Neural progenitor cell (in vitro differentiated cells): Measurements from ENCODE around the gene LRRC46. TPM values are rescaled to one million over a fixed set of nuclear protein-coding genes. Genes with fewer than 3 reads are reported as not detected.

ENCODE experiments used
- DNase-seq: peaks from one replicate; pipeline ENCODE4 v3.0.0-alpha.2; 2016; ENCODE audit warnings: low spot score
- H2AFZ ChIP-seq: fragments of 200-600 bp; sonication (generic); replicated peaks from 2 replicates; pipeline ENCODE4 v1.6.1; 2016; ENCODE audit warnings: antibody characterized with exemption
- H3F3A ChIP-seq: fragments of 200-600 bp; sonication (generic); 2 replicates; pipeline ENCODE4 v1.6.1; 2016; ENCODE audit warnings: antibody characterized with exemption, low read depth
- H3K27ac ChIP-seq: fragments of 200-600 bp; sonication (generic); 2 replicates; pipeline ENCODE4 v1.5.1; 2016; ENCODE audit warnings: mild to moderate bottlenecking
- H3K27me3 ChIP-seq: fragments of 200-600 bp; sonication (generic); 2 replicates; pipeline ENCODE4 v1.6.1; 2016; ENCODE audit warnings: mild to moderate bottlenecking, moderate library complexity
- H3K36me3 ChIP-seq: fragments of 200-600 bp; sonication (generic); 2 replicates; pipeline ENCODE4 v1.5.1; 2016
- H3K4me1 ChIP-seq: fragments of 200-600 bp; sonication (generic); 2 replicates; pipeline ENCODE4 v1.6.1; 2016; ENCODE audit warnings: mixed run types
- H3K4me2 ChIP-seq: fragments of 200-600 bp; sonication (generic); 2 replicates; pipeline ENCODE4 v1.6.1; 2016
- H3K4me3 ChIP-seq: fragments of 200-600 bp; sonication (generic); 2 replicates; pipeline ENCODE4 v1.5.1; 2016
- H3K79me2 ChIP-seq: fragments of 200-600 bp; sonication (generic); 2 replicates; pipeline ENCODE4 v1.6.1; 2016; ENCODE audit warnings: low read depth
- H3K9ac ChIP-seq: fragments of 200-600 bp; sonication (generic); 2 replicates; pipeline ENCODE4 v1.6.1; 2016
- H3K9me3 ChIP-seq: fragments of 200-600 bp; sonication (generic); 2 replicates; pipeline ENCODE4 v1.5.1; 2016; ENCODE audit warnings: low read depth
- H4K20me1 ChIP-seq: fragments of 200-600 bp; sonication (generic); 2 replicates; pipeline ENCODE4 v1.6.1; 2016; ENCODE audit warnings: low read depth
- H3K27ac Mint-ChIP-seq: 3 replicates; pipeline ENCODE4 v1.8.0; 2021; ENCODE audit warnings: mixed read lengths
- H3K27me3 Mint-ChIP-seq: 2 replicates; pipeline ENCODE4 v1.8.0; 2022; ENCODE audit warnings: low read depth, mild to moderate bottlenecking, inconsistent platforms, moderate library complexity, mixed read lengths; ENCODE audit not compliant: insufficient read depth
- H3K36me3 Mint-ChIP-seq: 3 replicates; pipeline ENCODE4 v1.8.0; 2021; ENCODE audit warnings: mixed read lengths
- H3K4me1 Mint-ChIP-seq: 3 replicates; pipeline ENCODE4 v1.8.0; 2021; ENCODE audit warnings: mixed read lengths
- H3K4me3 Mint-ChIP-seq: 3 replicates; pipeline ENCODE4 v1.8.0; 2021; ENCODE audit warnings: mild to moderate bottlenecking, moderate library complexity, mixed read lengths
- H3K9me3 Mint-ChIP-seq: 3 replicates; pipeline ENCODE4 v1.8.0; 2020; ENCODE audit warnings: mixed read lengths
- EZH2 ChIP-seq: fragments of 200-600 bp; sonication (generic); IDR thresholded peaks from 2 replicates; pipeline ENCODE4 v1.6.1; 2017; ENCODE audit warnings: antibody characterized with exemption, mild to moderate bottlenecking, moderate library complexity
- EZH2phosphoT487 ChIP-seq: fragments of 200-600 bp; sonication (generic); IDR thresholded peaks from 2 replicates; pipeline ENCODE4 v1.6.1; 2017; ENCODE audit warnings: antibody characterized with exemption
- total RNA-seq: library from RNA; depleted of rRNA; stranded (reverse); fragments of >200 nt; gene quantifications from 2 replicates; pipeline ENCODE4 v1.2.3, GENCODE V29; 2015; ENCODE audit warnings: low replicate concordance
- TF ChIP-seq, protein P1 (sequence below): fragments of 200-600 bp; sonication (generic); IDR thresholded peaks from 2 replicates; pipeline ENCODE4 v1.5.1; 2017; ENCODE audit warnings: antibody characterized with exemption, mild to moderate bottlenecking

LRRC46 gene
- total RNA-seq, 1 donor from 2014 or later = 0.06 TPM

DNA sequence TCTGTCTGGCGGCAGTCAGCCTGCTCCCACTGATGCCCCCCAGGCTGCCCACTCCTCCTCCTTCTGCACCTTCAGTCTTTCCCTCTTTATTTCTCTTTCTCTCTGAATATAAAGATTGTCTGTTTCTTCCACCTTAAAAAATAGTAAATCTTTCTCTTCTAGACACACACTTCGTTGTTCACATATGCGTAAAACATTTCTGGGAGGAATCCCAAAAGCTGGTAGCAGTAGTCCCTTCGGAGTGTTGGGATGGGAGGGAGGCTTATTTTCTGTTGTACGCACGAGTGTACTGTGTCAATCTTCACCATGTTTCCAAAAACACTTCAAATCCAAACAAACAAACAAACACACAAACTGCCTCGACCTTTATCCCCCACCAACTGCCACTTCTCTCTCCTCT, 19.8 kb upstream of the LRRC46 start:
- Histone ChIP-seq H3K27ac (no peak overlapping the region), H3K4me1 (no peaks in the 10 kb centered on the region), H3K4me3 (no peak overlapping the region), H3K9ac (no peak overlapping the region), H3K9me3 (no peaks in the 10 kb centered on the region), H4K20me1 (no peaks in the 10 kb centered on the region), H3K4me2 (no peak overlapping the region), H3F3A (no peaks in the 10 kb centered on the region), H3K36me3 (no peaks in the 10 kb centered on the region), H3K79me2 (no peaks in the 10 kb centered on the region), H2AFZ (no peak overlapping the region), H3K27me3 (no peaks in the 10 kb centered on the region)
- Mint-ChIP-seq H3K36me3 (peaks cover 9% of the 10 kb centered on the region), H3K27me3 (peaks cover 9% of the 10 kb centered on the region), H3K27ac (peak overlapping the region; percentile 16), H3K4me1 (peaks cover 7% of the 10 kb centered on the region), H3K9me3 (no peaks in the 10 kb centered on the region), H3K4me3 (no peak overlapping the region)
- DNase-seq = no peak
- TF ChIP-seq, protein P1, sequence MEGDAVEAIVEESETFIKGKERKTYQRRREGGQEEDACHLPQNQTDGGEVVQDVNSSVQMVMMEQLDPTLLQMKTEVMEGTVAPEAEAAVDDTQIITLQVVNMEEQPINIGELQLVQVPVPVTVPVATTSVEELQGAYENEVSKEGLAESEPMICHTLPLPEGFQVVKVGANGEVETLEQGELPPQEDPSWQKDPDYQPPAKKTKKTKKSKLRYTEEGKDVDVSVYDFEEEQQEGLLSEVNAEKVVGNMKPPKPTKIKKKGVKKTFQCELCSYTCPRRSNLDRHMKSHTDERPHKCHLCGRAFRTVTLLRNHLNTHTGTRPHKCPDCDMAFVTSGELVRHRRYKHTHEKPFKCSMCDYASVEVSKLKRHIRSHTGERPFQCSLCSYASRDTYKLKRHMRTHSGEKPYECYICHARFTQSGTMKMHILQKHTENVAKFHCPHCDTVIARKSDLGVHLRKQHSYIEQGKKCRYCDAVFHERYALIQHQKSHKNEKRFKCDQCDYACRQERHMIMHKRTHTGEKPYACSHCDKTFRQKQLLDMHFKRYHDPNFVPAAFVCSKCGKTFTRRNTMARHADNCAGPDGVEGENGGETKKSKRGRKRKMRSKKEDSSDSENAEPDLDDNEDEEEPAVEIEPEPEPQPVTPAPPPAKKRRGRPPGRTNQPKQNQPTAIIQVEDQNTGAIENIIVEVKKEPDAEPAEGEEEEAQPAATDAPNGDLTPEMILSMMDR = no peak
- TF ChIP-seq EZH2phosphoT487 (no peak), EZH2 (no peak)

- peak overlapping the region; percentile 84 for H3K27ac Mint-ChIP-seq
- Histone ChIP-seq H3K4me3 (no peak overlapping the region), H3K4me2 (no peak overlapping the region), H3K27ac (no peak overlapping the region), H3K79me2 (no peaks in the 10 kb centered on the region), H3K9ac (no peak overlapping the region), H3K36me3 (no peaks in the 10 kb centered on the region), H2AFZ (no peak overlapping the region), H3K27me3 (no peaks in the 10 kb centered on the region), H3K9me3 (no peaks in the 10 kb centered on the region), H3K4me1 (no peaks in the 10 kb centered on the region), H4K20me1 (no peaks in the 10 kb centered on the region), H3F3A (no peaks in the 10 kb centered on the region)
- H3K4me1 Mint-ChIP-seq = peaks cover 7% of the 10 kb centered on the region
- no peaks in the 10 kb centered on the region for H3K9me3 Mint-ChIP-seq
- TF ChIP-seq EZH2 (no peak), EZH2phosphoT487 (no peak)
- TF ChIP-seq, protein P1 = no peak
- H3K27me3 Mint-ChIP-seq = peaks cover 9% of the 10 kb centered on the region
- H3K36me3 Mint-ChIP-seq = peaks cover 9% of the 10 kb centered on the region
- DNase-seq = no peak
- H3K4me3 Mint-ChIP-seq = no peak overlapping the region
Measured at GRCh38 chr17:47812146-47812920, 19.1 kb upstream of the LRRC46 start.

- H3K4me3 Mint-ChIP-seq = no peak overlapping the region
- H3K4me3 ChIP-seq = no peak overlapping the region
- H3K9ac ChIP-seq = no peak overlapping the region
- no peaks in the 10 kb centered on the region for H3F3A ChIP-seq
- no peaks in the 10 kb centered on the region for H3K27me3 ChIP-seq
- H3K4me2 ChIP-seq = no peak overlapping the region
- peaks cover 4% of the 10 kb centered on the region for H3K27me3 Mint-ChIP-seq
- H3K27ac Mint-ChIP-seq = no peak overlapping the region
- no peaks in the 10 kb centered on the region for H3K36me3 ChIP-seq
- H2AFZ ChIP-seq = no peak overlapping the region
- H3K4me1 Mint-ChIP-seq = peaks cover 7% of the 10 kb centered on the region
- no peak for DNase-seq
- H3K36me3 Mint-ChIP-seq = peaks cover 9% of the 10 kb centered on the region
- no peaks in the 10 kb centered on the region for H3K9me3 ChIP-seq
- TF ChIP-seq, protein P1 = no peak
- TF ChIP-seq EZH2phosphoT487 (no peak), EZH2 (no peak)
- no peak overlapping the region for H3K27ac ChIP-seq
- H3K9me3 Mint-ChIP-seq = no peaks in the 10 kb centered on the region
- no peaks in the 10 kb centered on the region for H3K79me2 ChIP-seq
- no peaks in the 10 kb centered on the region for H3K4me1 ChIP-seq
- no peaks in the 10 kb centered on the region for H4K20me1 ChIP-seq
Measured at GRCh38 chr17:47813077-47813476, 18.4 kb upstream of the LRRC46 start.
